ENCODE measurements around the gene L3HYPDH.

The L3HYPDH gene

DNA sequence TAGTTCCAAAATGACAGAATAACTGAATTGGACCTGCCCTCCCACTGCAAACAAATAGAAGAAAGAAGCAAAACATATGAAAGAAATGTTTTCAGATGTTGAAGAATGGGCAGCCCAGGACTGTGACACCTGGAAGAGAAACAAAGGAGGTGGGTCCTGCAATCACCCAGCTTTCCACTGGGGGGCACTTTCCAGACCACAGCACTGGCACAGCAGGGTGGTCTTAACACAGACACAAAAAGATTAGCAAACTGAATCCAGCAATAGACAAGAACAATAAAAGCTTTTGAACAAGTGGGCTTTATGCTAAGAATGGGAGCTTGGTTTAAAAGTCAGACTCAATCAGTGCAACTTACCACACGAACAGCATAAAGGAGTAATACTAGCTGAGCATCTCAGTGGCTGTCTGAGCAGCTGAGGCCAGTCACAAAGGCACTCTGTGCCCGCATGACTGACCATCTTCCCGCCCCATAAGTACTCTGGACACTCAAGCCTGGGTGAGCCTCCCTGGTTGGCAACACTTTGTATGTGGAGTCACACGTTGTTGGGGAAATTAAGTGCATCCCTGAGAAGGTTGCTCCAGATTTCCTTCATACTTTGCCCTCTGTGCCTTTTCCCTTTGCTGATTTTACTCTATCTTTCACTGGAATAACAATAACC is 27.8 kb upstream of the L3HYPDH start:
- Histone ChIP-seq H4K8ac (ENCODE audit: low read depth, low read length) (no peak overlapping the region), H3K18ac (ENCODE audit: low read length) (no peak overlapping the region), H3K9ac (ENCODE audit: low read length) (no peak overlapping the region), H2BK15ac (replicated peaks; ENCODE audit: low read depth) (no peak overlapping the region), H2BK5ac (ENCODE audit: low read length) (no peak overlapping the region), H4K5ac (ENCODE audit: low read length) (no peak overlapping the region), H2BK120ac (ENCODE audit: low read depth, low read length) (no peak overlapping the region), H3K36me3 (ENCODE audit: control insufficient read depth, insufficient read depth, low read length) (no peaks in the 10 kb centered on the region), H2AK5ac (ENCODE audit: low read length) (no peak overlapping the region), H3K4me3 (ENCODE audit: low read length) (no peak overlapping the region), H3K79me2 (ENCODE audit: control insufficient read depth, insufficient read depth, low read length) (no peaks in the 10 kb centered on the region), H3K27me3 (ENCODE audit: insufficient read depth, low read length, poor library complexity) (no peaks in the 10 kb centered on the region), H3K4ac (ENCODE audit: low read depth, low read length) (no peak overlapping the region), H3K56ac (ENCODE audit: low read length) (peak overlapping the region; percentile 11), H3K79me1 (ENCODE audit: low read length) (no peaks in the 10 kb centered on the region), H3K27ac (ENCODE audit: low read depth, low read length) (no peak overlapping the region), H3K4me2 (ENCODE audit: low read length) (no peak overlapping the region), H3K4me1 (ENCODE audit: control insufficient read depth, low read depth, low read length) (no peaks in the 10 kb centered on the region), H3K23ac (ENCODE audit: low read length) (no peak overlapping the region)
- peak; percentile 65 for DNase-seq
- WGBS (ENCODE audit: extremely low coverage, insufficient coverage, low lambda C conversion rate): no CpG with 5 or more reads among the region's 4 CpGs

DNA sequence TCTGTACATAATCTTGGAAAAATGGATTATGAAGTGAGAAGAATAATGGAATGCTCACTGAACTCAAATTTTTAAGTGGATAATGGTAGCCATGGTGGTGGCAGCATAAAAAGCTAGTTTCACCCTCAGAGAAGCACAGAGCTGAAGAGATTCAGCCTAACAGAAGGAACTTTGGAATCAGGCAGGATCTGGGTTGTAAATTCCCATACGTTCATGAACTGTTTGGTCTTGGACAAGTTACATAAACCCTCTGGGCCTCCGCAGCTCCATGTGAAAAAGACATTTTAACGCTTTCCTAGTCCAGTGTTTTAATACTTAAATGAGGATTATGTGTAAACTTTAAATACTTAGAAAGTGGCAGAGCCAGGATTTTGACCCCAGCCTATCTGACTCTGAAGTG is 26.8 kb upstream of the L3HYPDH start:
- Histone ChIP-seq H3K23ac (ENCODE audit: low read length) (no peak overlapping the region), H3K79me1 (ENCODE audit: low read length) (no peaks in the 10 kb centered on the region), H3K4me3 (ENCODE audit: low read length) (no peak overlapping the region), H4K8ac (ENCODE audit: low read depth, low read length) (no peak overlapping the region), H2BK120ac (ENCODE audit: low read depth, low read length) (no peak overlapping the region), H4K5ac (ENCODE audit: low read length) (no peak overlapping the region), H3K36me3 (ENCODE audit: control insufficient read depth, insufficient read depth, low read length) (no peaks in the 10 kb centered on the region), H2AK5ac (ENCODE audit: low read length) (no peak overlapping the region), H3K79me2 (ENCODE audit: control insufficient read depth, insufficient read depth, low read length) (no peaks in the 10 kb centered on the region), H3K4me1 (ENCODE audit: control insufficient read depth, low read depth, low read length) (no peaks in the 10 kb centered on the region), H3K4me2 (ENCODE audit: low read length) (no peak overlapping the region), H3K27ac (ENCODE audit: low read depth, low read length) (no peak overlapping the region), H3K56ac (ENCODE audit: low read length) (no peak overlapping the region), H3K27me3 (ENCODE audit: insufficient read depth, low read length, poor library complexity) (no peaks in the 10 kb centered on the region), H2BK15ac (replicated peaks; ENCODE audit: low read depth) (no peak overlapping the region), H3K4ac (ENCODE audit: low read depth, low read length) (no peak overlapping the region), H3K18ac (ENCODE audit: low read length) (no peak overlapping the region), H3K9ac (ENCODE audit: low read length) (no peak overlapping the region), H2BK5ac (ENCODE audit: low read length) (no peak overlapping the region)
- DNase-seq: no peak
- no CpG with 5 or more reads among the region's 3 CpGs for WGBS (ENCODE audit: extremely low coverage, insufficient coverage, low lambda C conversion rate)

DNA sequence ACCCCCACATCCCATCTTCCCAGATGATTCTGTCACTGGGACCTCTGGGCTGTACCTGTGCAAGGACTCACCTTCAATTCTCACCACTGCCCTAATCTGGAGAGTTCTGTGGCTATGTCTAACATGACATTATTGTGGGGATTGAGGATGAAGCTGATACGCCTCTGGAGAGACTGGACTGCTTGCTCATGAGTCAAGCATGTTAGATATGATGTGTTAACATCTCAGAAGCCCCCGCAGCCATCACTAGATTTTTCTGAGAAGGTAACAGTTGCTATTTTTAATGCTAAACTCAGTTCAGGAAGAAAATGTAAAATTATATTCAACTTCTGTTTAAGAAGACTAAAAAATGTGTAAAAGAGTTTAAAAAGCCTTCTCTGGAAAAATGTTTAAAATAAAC is 25.8 kb upstream of the L3HYPDH start:
- DNase-seq: no peak
- no CpG with 5 or more reads among the region's 2 CpGs for WGBS (ENCODE audit: extremely low coverage, insufficient coverage, low lambda C conversion rate)

DNA sequence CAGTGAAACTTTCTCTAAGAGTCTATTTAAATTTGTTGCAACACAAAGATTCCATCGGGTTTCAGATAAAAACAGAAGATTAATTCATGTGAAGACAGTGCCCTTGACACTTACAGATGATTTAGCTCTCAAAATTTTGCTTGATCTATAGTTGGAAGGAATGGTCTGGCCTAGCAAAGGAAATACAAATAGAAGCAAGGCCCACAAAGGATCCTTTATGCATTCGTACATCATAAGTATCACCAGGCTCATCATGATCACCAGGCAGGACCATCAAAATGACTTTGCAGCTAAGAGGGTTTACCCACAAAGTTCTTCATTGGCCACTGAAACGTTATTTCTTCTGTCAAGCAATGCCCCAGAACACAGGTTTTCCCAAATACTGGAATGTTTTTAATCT is 24.9 kb upstream of the L3HYPDH start:
- no peaks in the 10 kb centered on the region for H3K36me3 ChIP-seq (ENCODE audit: control insufficient read depth, insufficient read depth, low read length)
- no peaks in the 10 kb centered on the region for H3K4me1 ChIP-seq (ENCODE audit: control insufficient read depth, low read depth, low read length)
- no peak overlapping the region for H3K4me2 ChIP-seq (ENCODE audit: low read length)
- no peak overlapping the region for H2AK5ac ChIP-seq (ENCODE audit: low read length)
- no peak overlapping the region for H4K8ac ChIP-seq (ENCODE audit: low read depth, low read length)
- no peak overlapping the region for H2BK15ac ChIP-seq (replicated peaks; ENCODE audit: low read depth)
- no peak for DNase-seq
- no peak overlapping the region for H2BK5ac ChIP-seq (ENCODE audit: low read length)
- WGBS (ENCODE audit: extremely low coverage, insufficient coverage, low lambda C conversion rate): no CpG with 5 or more reads among the region's 3 CpGs
- H3K79me1 ChIP-seq (ENCODE audit: low read length): no peaks in the 10 kb centered on the region
- no peak overlapping the region for H3K18ac ChIP-seq (ENCODE audit: low read length)
- H3K4me3 ChIP-seq (ENCODE audit: low read length): no peak overlapping the region
- no peaks in the 10 kb centered on the region for H3K27me3 ChIP-seq (ENCODE audit: insufficient read depth, low read length, poor library complexity)
- H3K27ac ChIP-seq (ENCODE audit: low read depth, low read length): no peak overlapping the region
- H3K9ac ChIP-seq (ENCODE audit: low read length): no peak overlapping the region
- no peak overlapping the region for H4K5ac ChIP-seq (ENCODE audit: low read length)
- no peaks in the 10 kb centered on the region for H3K79me2 ChIP-seq (ENCODE audit: control insufficient read depth, insufficient read depth, low read length)
- no peak overlapping the region for H3K4ac ChIP-seq (ENCODE audit: low read depth, low read length)
- H2BK120ac ChIP-seq (ENCODE audit: low read depth, low read length): no peak overlapping the region
- H3K56ac ChIP-seq (ENCODE audit: low read length): no peak overlapping the region
- H3K23ac ChIP-seq (ENCODE audit: low read length): no peak overlapping the region

More for the DNA sequence above, 25.8 kb upstream of the L3HYPDH start:
- no peaks in the 10 kb centered on the region for H3K36me3 ChIP-seq (ENCODE audit: control insufficient read depth, insufficient read depth, low read length)
- no peak overlapping the region for H4K8ac ChIP-seq (ENCODE audit: low read depth, low read length)
- no peaks in the 10 kb centered on the region for H3K27me3 ChIP-seq (ENCODE audit: insufficient read depth, low read length, poor library complexity)
- no peak overlapping the region for H2BK120ac ChIP-seq (ENCODE audit: low read depth, low read length)
- no peak overlapping the region for H2BK5ac ChIP-seq (ENCODE audit: low read length)
- H3K18ac ChIP-seq (ENCODE audit: low read length): no peak overlapping the region
- no peak overlapping the region for H4K5ac ChIP-seq (ENCODE audit: low read length)
- H3K4me2 ChIP-seq (ENCODE audit: low read length): no peak overlapping the region
- H2AK5ac ChIP-seq (ENCODE audit: low read length): no peak overlapping the region
- H3K9ac ChIP-seq (ENCODE audit: low read length): no peak overlapping the region
- H2BK15ac ChIP-seq (replicated peaks; ENCODE audit: low read depth): no peak overlapping the region
- H3K4ac ChIP-seq (ENCODE audit: low read depth, low read length): no peak overlapping the region
- H3K79me1 ChIP-seq (ENCODE audit: low read length): no peaks in the 10 kb centered on the region
- no peak overlapping the region for H3K56ac ChIP-seq (ENCODE audit: low read length)
- no peak overlapping the region for H3K4me3 ChIP-seq (ENCODE audit: low read length)
- H3K23ac ChIP-seq (ENCODE audit: low read length): no peak overlapping the region
- no peak overlapping the region for H3K27ac ChIP-seq (ENCODE audit: low read depth, low read length)
- H3K4me1 ChIP-seq (ENCODE audit: control insufficient read depth, low read depth, low read length): no peaks in the 10 kb centered on the region
- no peaks in the 10 kb centered on the region for H3K79me2 ChIP-seq (ENCODE audit: control insufficient read depth, insufficient read depth, low read length)

DNA sequence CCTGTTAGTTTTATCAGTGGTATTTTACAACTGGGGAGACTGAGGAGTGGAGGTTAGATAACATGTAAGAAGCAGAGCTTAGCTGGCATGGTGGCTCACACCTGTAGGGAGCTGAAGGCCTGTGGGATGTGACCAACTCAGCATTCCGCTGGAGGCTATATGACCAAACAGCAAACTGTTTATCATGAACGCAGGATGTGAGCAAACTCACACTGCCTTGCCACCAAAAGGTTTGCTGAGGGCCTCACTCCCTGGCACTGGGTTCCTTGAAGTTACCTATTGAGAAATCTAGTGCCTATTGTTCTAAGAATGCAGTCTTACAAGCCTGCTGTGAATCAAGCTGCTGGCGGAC is 23.5 kb upstream of the L3HYPDH start:
- Histone ChIP-seq H3K4ac (ENCODE audit: low read depth, low read length) (no peak overlapping the region), H3K4me3 (ENCODE audit: low read length) (no peak overlapping the region), H2AK5ac (ENCODE audit: low read length) (no peak overlapping the region), H2BK120ac (ENCODE audit: low read depth, low read length) (no peak overlapping the region), H2BK15ac (replicated peaks; ENCODE audit: low read depth) (no peak overlapping the region), H3K36me3 (ENCODE audit: control insufficient read depth, insufficient read depth, low read length) (no peaks in the 10 kb centered on the region), H3K23ac (ENCODE audit: low read length) (no peak overlapping the region), H2BK5ac (ENCODE audit: low read length) (no peak overlapping the region), H3K4me2 (ENCODE audit: low read length) (no peak overlapping the region), H3K18ac (ENCODE audit: low read length) (no peak overlapping the region), H3K56ac (ENCODE audit: low read length) (no peak overlapping the region), H3K27ac (ENCODE audit: low read depth, low read length) (no peak overlapping the region), H3K9ac (ENCODE audit: low read length) (no peak overlapping the region), H3K27me3 (ENCODE audit: insufficient read depth, low read length, poor library complexity) (no peaks in the 10 kb centered on the region), H4K5ac (ENCODE audit: low read length) (no peak overlapping the region), H3K4me1 (ENCODE audit: control insufficient read depth, low read depth, low read length) (no peaks in the 10 kb centered on the region), H3K79me2 (ENCODE audit: control insufficient read depth, insufficient read depth, low read length) (no peaks in the 10 kb centered on the region), H3K79me1 (ENCODE audit: low read length) (no peaks in the 10 kb centered on the region), H4K8ac (ENCODE audit: low read depth, low read length) (no peak overlapping the region)
- DNase-seq: no peak
- no CpG with 5 or more reads among the region's 3 CpGs for whole genome bisulfite sequencing (ENCODE audit: extremely low coverage, insufficient coverage, low lambda C conversion rate)

DNA sequence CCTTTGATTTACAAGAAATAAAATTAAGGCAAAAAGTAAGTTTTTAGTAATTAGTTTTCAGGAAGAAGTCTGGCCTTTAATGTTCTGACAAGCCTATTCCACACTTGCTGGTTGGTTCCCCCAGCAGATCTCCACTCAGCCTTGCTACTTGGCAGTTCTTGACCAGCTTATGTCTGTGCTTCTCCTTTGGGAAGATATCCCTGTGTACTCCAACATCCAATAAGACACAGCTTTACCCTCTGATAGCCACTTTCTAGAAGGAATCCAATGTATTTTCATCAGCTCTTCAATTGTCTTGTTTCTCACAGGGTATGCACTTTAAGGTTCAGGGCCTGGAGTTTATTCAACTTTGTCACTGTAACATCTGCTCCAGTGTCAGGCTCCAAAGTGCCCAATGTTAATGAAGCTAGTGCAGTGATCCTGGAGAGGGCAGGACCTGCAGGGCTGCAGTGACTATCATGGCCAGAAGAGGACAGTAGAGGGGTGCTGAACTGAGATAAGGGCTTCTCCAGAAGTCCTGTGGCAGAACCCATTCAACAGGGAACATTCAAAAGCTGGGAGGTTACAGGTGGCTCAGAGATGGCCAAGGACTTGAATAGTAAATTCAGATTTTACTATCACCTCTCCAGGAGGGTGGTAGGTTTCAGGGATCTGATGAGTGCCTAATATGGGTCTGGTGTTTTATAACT is 23.0 kb upstream of the L3HYPDH start:
- peak; percentile 92 for DNase-seq

More for the DNA sequence above, 23.0 kb upstream of the L3HYPDH start:
- Histone ChIP-seq H3K9ac (ENCODE audit: low read length) (no peak overlapping the region), H4K8ac (ENCODE audit: low read depth, low read length) (no peak overlapping the region), H3K56ac (ENCODE audit: low read length) (no peak overlapping the region), H3K27ac (ENCODE audit: low read depth, low read length) (no peak overlapping the region), H2AK5ac (ENCODE audit: low read length) (no peak overlapping the region), H2BK120ac (ENCODE audit: low read depth, low read length) (no peak overlapping the region), H2BK5ac (ENCODE audit: low read length) (no peak overlapping the region), H3K27me3 (ENCODE audit: insufficient read depth, low read length, poor library complexity) (no peaks in the 10 kb centered on the region), H3K4me3 (ENCODE audit: low read length) (no peak overlapping the region), H3K36me3 (ENCODE audit: control insufficient read depth, insufficient read depth, low read length) (no peaks in the 10 kb centered on the region), H3K4me2 (ENCODE audit: low read length) (no peak overlapping the region), H3K79me1 (ENCODE audit: low read length) (no peaks in the 10 kb centered on the region), H2BK15ac (replicated peaks; ENCODE audit: low read depth) (no peak overlapping the region), H3K4ac (ENCODE audit: low read depth, low read length) (no peak overlapping the region), H3K79me2 (ENCODE audit: control insufficient read depth, insufficient read depth, low read length) (no peaks in the 10 kb centered on the region), H4K5ac (ENCODE audit: low read length) (no peak overlapping the region), H3K18ac (ENCODE audit: low read length) (no peak overlapping the region), H3K4me1 (ENCODE audit: control insufficient read depth, low read depth, low read length) (no peaks in the 10 kb centered on the region), H3K23ac (ENCODE audit: low read length) (no peak overlapping the region)
